Measurements from ENCODE around the gene PCNA. TPM values are rescaled to one million over a fixed set of nuclear protein-coding genes. Genes with fewer than 3 reads are reported as not detected.
"Not testable (repeated sequence)": the region's sequence is repeated elsewhere in the genome, so short reads cannot be mapped to it uniquely, and the experiment has no call there.

The PCNA gene
- total RNA-seq, 1 experiment from 2014 or later: 274 TPM

DNA sequence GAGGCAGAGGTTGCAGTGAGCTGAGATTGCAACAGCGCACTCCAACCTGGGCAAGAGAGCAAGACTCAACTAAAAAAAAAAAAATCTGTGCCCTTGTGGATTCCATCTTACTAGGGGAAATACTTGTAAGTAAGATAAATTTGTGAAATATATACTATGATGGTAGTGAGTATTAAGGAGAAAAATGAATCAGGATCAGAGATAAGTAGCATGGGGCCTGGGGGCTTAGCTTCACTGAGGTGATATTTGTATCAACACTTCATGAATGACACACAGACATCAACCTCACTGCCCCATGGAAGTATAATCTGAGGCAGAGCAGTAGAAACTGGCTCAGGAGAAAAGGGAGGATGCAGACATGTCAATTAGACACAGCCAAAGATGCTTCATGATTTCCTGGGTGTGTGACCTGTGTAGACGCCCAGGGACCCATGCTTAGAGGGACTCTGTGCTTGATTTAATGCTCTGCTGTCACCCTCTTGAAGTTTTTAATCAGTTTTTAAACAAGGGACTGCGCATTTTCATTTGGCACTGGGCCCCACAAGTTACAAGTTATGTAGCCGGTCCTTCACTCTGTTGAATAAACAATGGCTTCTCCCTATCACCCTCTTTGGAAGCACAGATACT is 41.9 kb downstream of the PCNA start:
- no peak overlapping the region for H2BK120ac ChIP-seq (ENCODE audit: low read depth, low read length, poor library complexity, severe bottlenecking)
- DNase-seq: no peak
- no peak overlapping the region for H3K4me2 ChIP-seq (ENCODE audit: insufficient read depth, insufficient read length, low read length)
- H3K36me3 Mint-ChIP-seq (ENCODE audit: insufficient read depth in 1 of 3, low read depth in 3 of 3): no peaks in the 10 kb centered on the region
- H3K79me2 ChIP-seq (ENCODE audit: insufficient read depth, low read length): no peaks in the 10 kb centered on the region
- no peak overlapping the region for H3K9ac ChIP-seq (ENCODE audit: extremely low read depth, insufficient read length, low read length)
- H2BK20ac ChIP-seq (ENCODE audit: low read depth, low read length, poor library complexity, severe bottlenecking): no peak overlapping the region
- peaks cover 18 to 19% of the 10 kb centered on the region in 2 experiments for H3K4me1 Mint-ChIP-seq
- H3K4me3 Mint-ChIP-seq: no peak overlapping the region
- no peak overlapping the region for H2BK5ac ChIP-seq (ENCODE audit: insufficient read length, low read length)
- no peaks in the 10 kb centered on the region for H3K4me1 ChIP-seq (ENCODE audit: insufficient read depth, low read length)
- WGBS (ENCODE audit: extremely low coverage, insufficient read length, low lambda C conversion rate): no CpG with 5 or more reads among the region's 4 CpGs
- no peak overlapping the region for H2BK15ac ChIP-seq (ENCODE audit: low read depth, low read length)
- no peak overlapping the region for H2BK12ac ChIP-seq (ENCODE audit: insufficient read length, low read depth, low read length)
- no peaks in the 10 kb centered on the region for H3K9me3 Mint-ChIP-seq
- H3K18ac ChIP-seq (ENCODE audit: insufficient read length, low read depth, low read length): no peak overlapping the region
- no peak overlapping the region for H2AK5ac ChIP-seq (ENCODE audit: insufficient read length, low read length)
- no peaks in the 10 kb centered on the region for H3K23me2 ChIP-seq (ENCODE audit: insufficient read length, low read depth, low read length, poor library complexity, severe bottlenecking)
- no peak overlapping the region for H3K27ac ChIP-seq (ENCODE audit: insufficient read length, low read depth, low read length)
- no peak overlapping the region for H2AFZ ChIP-seq (ENCODE audit: low read length)
- peaks cover 2% of the 10 kb centered on the region; the same call in 1 of the 2 replicates for H3K27me3 Mint-ChIP-seq (ENCODE audit: low read depth)
- no peak for TF ChIP-seq CTCF (conservative IDR thresholded peaks at IDR 0.05)
- H4K8ac ChIP-seq (replicated peaks; ENCODE audit: insufficient read length, low read depth, low read length): no peak overlapping the region
- H3T11ph ChIP-seq (ENCODE audit: low read length): no peak overlapping the region
- no peak overlapping the region for H3K23ac ChIP-seq (ENCODE audit: insufficient read length, low read depth, low read length)
- no peak overlapping the region for H4K91ac ChIP-seq (ENCODE audit: insufficient read length, low read depth, low read length)
- H3K79me1 ChIP-seq (ENCODE audit: insufficient read depth, low read depth, low read length, poor library complexity, severe bottlenecking): no peaks in the 10 kb centered on the region
- no peak overlapping the region; the same call in 1 of the 2 replicates for H3K14ac ChIP-seq (ENCODE audit: insufficient read depth, low read length)
- H4K20me1 ChIP-seq (ENCODE audit: control insufficient read depth, insufficient read depth, insufficient read length): no peaks in the 10 kb centered on the region
- no peaks in the 10 kb centered on the region for H3K9me3 ChIP-seq (ENCODE audit: control insufficient read depth, low read depth, low read length)
- no peak overlapping the region for H4K5ac ChIP-seq (ENCODE audit: insufficient read length, low read depth, low read length)
- H3K4ac ChIP-seq (ENCODE audit: low read depth, low read length): no peak overlapping the region
- H3K56ac ChIP-seq (ENCODE audit: insufficient read length, low read depth, low read length): no peak overlapping the region
- no peaks in the 10 kb centered on the region for H3K27me3 ChIP-seq (ENCODE audit: insufficient read depth, low read length)
- H3K27ac Mint-ChIP-seq: no peak overlapping the region

GRCh38 chr20:5076913-5077312 is 42.8 kb downstream of the PCNA start:
- not testable (repeated sequence) for H4K5ac ChIP-seq (ENCODE audit: insufficient read length, low read depth, low read length); H3K9me3 ChIP-seq (ENCODE audit: control insufficient read depth, low read depth, low read length); H3K4ac ChIP-seq (ENCODE audit: low read depth, low read length); H3T11ph ChIP-seq (ENCODE audit: low read length); H3K4me3 Mint-ChIP-seq; H3K18ac ChIP-seq (ENCODE audit: insufficient read length, low read depth, low read length); H3K56ac ChIP-seq (ENCODE audit: insufficient read length, low read depth, low read length); H3K23ac ChIP-seq (ENCODE audit: insufficient read length, low read depth, low read length); H3K79me1 ChIP-seq (ENCODE audit: insufficient read depth, low read depth, low read length, poor library complexity, severe bottlenecking); H3K36me3 Mint-ChIP-seq (ENCODE audit: insufficient read depth in 1 of 3, low read depth in 3 of 3); H3K9ac ChIP-seq (ENCODE audit: extremely low read depth, insufficient read length, low read length); H2BK120ac ChIP-seq (ENCODE audit: low read depth, low read length, poor library complexity, severe bottlenecking); H4K20me1 ChIP-seq (ENCODE audit: control insufficient read depth, insufficient read depth, insufficient read length); H3K27me3 ChIP-seq (ENCODE audit: insufficient read depth, low read length); H3K27ac ChIP-seq (ENCODE audit: insufficient read length, low read depth, low read length); H3K9me3 Mint-ChIP-seq; H2BK20ac ChIP-seq (ENCODE audit: low read depth, low read length, poor library complexity, severe bottlenecking); H3K79me2 ChIP-seq (ENCODE audit: insufficient read depth, low read length); H4K91ac ChIP-seq (ENCODE audit: insufficient read length, low read depth, low read length); H2BK15ac ChIP-seq (ENCODE audit: low read depth, low read length); H4K8ac ChIP-seq (replicated peaks; ENCODE audit: insufficient read length, low read depth, low read length); H3K14ac ChIP-seq (ENCODE audit: insufficient read depth, low read length); H2AFZ ChIP-seq (ENCODE audit: low read length); H3K27ac Mint-ChIP-seq; H3K27me3 Mint-ChIP-seq (ENCODE audit: low read depth); DNase-seq; H2BK5ac ChIP-seq (ENCODE audit: insufficient read length, low read length); H2BK12ac ChIP-seq (ENCODE audit: insufficient read length, low read depth, low read length); H2AK5ac ChIP-seq (ENCODE audit: insufficient read length, low read length); H3K4me1 ChIP-seq (ENCODE audit: insufficient read depth, low read length); H3K23me2 ChIP-seq (ENCODE audit: insufficient read length, low read depth, low read length, poor library complexity, severe bottlenecking); H3K4me2 ChIP-seq (ENCODE audit: insufficient read depth, insufficient read length, low read length)
- peaks cover 18 to 19% of the 10 kb centered on the region in 2 experiments for H3K4me1 Mint-ChIP-seq
- WGBS (ENCODE audit: extremely low coverage, insufficient read length, low lambda C conversion rate): no CpG with 5 or more reads among the region's 2 CpGs

Data from H9 (cell line).